Measurements from ENCODE around the gene ZNF750. TPM values are rescaled to one million over a fixed set of nuclear protein-coding genes. Genes with fewer than 3 reads are reported as not detected.

The ZNF750 gene
- total and polyA plus RNA-seq, 4 donors = 0.02 to 0.08 TPM; not detected in 2

DNA sequence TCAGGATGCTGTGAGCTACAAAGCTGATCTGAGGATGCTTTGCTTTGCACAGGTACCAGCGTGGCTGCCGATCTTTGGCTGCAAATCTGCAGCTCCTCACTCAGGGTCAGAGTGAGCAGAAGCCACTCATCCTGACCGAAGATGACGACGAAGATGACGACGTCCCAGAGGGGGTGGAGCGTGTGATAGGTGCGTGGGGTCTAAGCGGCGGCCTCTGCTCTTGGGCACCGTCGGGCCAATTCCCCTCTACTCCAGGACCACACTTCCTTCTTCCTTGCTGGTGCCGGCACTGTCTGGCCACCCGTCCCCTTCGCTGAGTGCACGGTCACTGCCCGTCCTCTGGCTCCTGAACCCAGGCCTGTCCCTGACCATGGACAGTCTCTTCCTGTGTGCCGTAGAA is 34.0 kb downstream of the ZNF750 start:
- Histone ChIP-seq H3K27me3 (ENCODE audit: control insufficient read depth in 4 of 4, insufficient read depth in 4 of 4, low read length in 3 of 4) (no peaks in the 10 kb centered on the region), H3K9ac (ENCODE audit: low read depth in 1 of 2, low read length in 2 of 2) (no peak overlapping the region), H3K4me3 (ENCODE audit: low read depth in 1 of 3, low read length in 3 of 3) (no peak overlapping the region), H3K27ac (ENCODE audit: low read depth in 1 of 2, low read length in 2 of 2) (no peak overlapping the region), H3K4me1 (ENCODE audit: control insufficient read depth in 4 of 4, insufficient read depth in 4 of 4, low read length in 3 of 4) (no peaks in the 10 kb centered on the region), H3K9me3 (ENCODE audit: control insufficient read depth in 4 of 4, low read length in 3 of 4) (no peaks in the 10 kb centered on the region), H3K36me3 (ENCODE audit: control insufficient read depth in 4 of 4, insufficient read depth in 3 of 4, low read depth in 1 of 4, low read length in 3 of 4) (peaks cover 0 to 20% (median 1%) of the 10 kb centered on the region in 4 donors)
- no peak for DNase-seq (ENCODE audit: low spot score)
- TF ChIP-seq, protein P1, sequence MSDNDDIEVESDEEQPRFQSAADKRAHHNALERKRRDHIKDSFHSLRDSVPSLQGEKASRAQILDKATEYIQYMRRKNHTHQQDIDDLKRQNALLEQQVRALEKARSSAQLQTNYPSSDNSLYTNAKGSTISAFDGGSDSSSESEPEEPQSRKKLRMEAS (IDR thresholded peaks at IDR 0.05) = no peak
- WGBS = 94% methylated on average over 19 of the region's 19 CpGs

DNA sequence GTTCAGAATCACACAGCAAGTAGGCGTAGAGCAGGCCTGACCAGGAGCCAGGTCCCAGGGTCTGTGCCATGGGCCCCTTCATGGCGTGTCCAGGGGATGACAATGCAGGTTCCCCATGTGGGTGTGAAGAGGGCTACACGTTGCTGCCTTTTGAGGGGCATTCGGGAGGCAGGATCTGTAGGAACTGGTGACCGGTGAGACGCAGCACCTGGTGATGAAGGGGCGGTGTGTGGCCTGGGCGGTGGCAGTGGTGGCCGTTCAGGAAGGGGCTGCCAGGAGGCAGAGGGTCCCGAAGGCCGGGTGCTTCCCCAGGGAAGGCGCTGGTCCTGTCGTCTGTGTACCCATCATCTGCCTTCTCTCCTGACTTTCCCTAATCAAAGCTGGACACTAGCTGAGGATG is 34.6 kb downstream of the ZNF750 start:
- Histone ChIP-seq H3K9ac (ENCODE audit: low read depth in 1 of 2, low read length in 2 of 2) (no peak overlapping the region), H3K4me3 (ENCODE audit: low read depth in 1 of 3, low read length in 3 of 3) (no peak overlapping the region), H3K36me3 (ENCODE audit: control insufficient read depth in 4 of 4, insufficient read depth in 3 of 4, low read depth in 1 of 4, low read length in 3 of 4) (peaks cover 0 to 15% (median 1%) of the 10 kb centered on the region in 4 donors), H3K4me1 (ENCODE audit: control insufficient read depth in 4 of 4, insufficient read depth in 4 of 4, low read length in 3 of 4) (no peaks in the 10 kb centered on the region), H3K9me3 (ENCODE audit: control insufficient read depth in 4 of 4, low read length in 3 of 4) (no peaks in the 10 kb centered on the region), H3K27ac (ENCODE audit: low read depth in 1 of 2, low read length in 2 of 2) (no peak overlapping the region), H3K27me3 (ENCODE audit: control insufficient read depth in 4 of 4, insufficient read depth in 4 of 4, low read length in 3 of 4) (no peaks in the 10 kb centered on the region)
- 98% methylated on average over 13 of the region's 13 CpGs for WGBS
- TF ChIP-seq SP1 (IDR thresholded peaks at IDR 0.05) = no peak
- TF ChIP-seq TAF1 (conservative IDR thresholded peaks at IDR 0.05) = no peak
- no peak for TF ChIP-seq NR2F2 (IDR thresholded peaks at IDR 0.05)
- no peak for TF ChIP-seq HNF4G (IDR thresholded peaks at IDR 0.05)
- TF ChIP-seq, protein P2, sequence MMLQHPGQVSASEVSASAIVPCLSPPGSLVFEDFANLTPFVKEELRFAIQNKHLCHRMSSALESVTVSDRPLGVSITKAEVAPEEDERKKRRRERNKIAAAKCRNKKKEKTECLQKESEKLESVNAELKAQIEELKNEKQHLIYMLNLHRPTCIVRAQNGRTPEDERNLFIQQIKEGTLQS (IDR thresholded peaks at IDR 0.05) = no peak
- TF ChIP-seq, protein P3, sequence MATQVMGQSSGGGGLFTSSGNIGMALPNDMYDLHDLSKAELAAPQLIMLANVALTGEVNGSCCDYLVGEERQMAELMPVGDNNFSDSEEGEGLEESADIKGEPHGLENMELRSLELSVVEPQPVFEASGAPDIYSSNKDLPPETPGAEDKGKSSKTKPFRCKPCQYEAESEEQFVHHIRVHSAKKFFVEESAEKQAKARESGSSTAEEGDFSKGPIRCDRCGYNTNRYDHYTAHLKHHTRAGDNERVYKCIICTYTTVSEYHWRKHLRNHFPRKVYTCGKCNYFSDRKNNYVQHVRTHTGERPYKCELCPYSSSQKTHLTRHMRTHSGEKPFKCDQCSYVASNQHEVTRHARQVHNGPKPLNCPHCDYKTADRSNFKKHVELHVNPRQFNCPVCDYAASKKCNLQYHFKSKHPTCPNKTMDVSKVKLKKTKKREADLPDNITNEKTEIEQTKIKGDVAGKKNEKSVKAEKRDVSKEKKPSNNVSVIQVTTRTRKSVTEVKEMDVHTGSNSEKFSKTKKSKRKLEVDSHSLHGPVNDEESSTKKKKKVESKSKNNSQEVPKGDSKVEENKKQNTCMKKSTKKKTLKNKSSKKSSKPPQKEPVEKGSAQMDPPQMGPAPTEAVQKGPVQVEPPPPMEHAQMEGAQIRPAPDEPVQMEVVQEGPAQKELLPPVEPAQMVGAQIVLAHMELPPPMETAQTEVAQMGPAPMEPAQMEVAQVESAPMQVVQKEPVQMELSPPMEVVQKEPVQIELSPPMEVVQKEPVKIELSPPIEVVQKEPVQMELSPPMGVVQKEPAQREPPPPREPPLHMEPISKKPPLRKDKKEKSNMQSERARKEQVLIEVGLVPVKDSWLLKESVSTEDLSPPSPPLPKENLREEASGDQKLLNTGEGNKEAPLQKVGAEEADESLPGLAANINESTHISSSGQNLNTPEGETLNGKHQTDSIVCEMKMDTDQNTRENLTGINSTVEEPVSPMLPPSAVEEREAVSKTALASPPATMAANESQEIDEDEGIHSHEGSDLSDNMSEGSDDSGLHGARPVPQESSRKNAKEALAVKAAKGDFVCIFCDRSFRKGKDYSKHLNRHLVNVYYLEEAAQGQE (IDR thresholded peaks at IDR 0.05) = no peak
- TF ChIP-seq HNF4A (conservative IDR thresholded peaks at IDR 0.05) = no peak
- TF ChIP-seq, protein P4, sequence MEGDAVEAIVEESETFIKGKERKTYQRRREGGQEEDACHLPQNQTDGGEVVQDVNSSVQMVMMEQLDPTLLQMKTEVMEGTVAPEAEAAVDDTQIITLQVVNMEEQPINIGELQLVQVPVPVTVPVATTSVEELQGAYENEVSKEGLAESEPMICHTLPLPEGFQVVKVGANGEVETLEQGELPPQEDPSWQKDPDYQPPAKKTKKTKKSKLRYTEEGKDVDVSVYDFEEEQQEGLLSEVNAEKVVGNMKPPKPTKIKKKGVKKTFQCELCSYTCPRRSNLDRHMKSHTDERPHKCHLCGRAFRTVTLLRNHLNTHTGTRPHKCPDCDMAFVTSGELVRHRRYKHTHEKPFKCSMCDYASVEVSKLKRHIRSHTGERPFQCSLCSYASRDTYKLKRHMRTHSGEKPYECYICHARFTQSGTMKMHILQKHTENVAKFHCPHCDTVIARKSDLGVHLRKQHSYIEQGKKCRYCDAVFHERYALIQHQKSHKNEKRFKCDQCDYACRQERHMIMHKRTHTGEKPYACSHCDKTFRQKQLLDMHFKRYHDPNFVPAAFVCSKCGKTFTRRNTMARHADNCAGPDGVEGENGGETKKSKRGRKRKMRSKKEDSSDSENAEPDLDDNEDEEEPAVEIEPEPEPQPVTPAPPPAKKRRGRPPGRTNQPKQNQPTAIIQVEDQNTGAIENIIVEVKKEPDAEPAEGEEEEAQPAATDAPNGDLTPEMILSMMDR (IDR thresholded peaks at IDR 0.05; ENCODE audit: low read depth, low read length, missing input control) = no peak
- TF ChIP-seq GABPA (IDR thresholded peaks at IDR 0.05 in 1 of 2, conservative IDR thresholded peaks at IDR 0.05 in 1 of 2) = no peak
- no peak for DNase-seq (ENCODE audit: low spot score)

DNA sequence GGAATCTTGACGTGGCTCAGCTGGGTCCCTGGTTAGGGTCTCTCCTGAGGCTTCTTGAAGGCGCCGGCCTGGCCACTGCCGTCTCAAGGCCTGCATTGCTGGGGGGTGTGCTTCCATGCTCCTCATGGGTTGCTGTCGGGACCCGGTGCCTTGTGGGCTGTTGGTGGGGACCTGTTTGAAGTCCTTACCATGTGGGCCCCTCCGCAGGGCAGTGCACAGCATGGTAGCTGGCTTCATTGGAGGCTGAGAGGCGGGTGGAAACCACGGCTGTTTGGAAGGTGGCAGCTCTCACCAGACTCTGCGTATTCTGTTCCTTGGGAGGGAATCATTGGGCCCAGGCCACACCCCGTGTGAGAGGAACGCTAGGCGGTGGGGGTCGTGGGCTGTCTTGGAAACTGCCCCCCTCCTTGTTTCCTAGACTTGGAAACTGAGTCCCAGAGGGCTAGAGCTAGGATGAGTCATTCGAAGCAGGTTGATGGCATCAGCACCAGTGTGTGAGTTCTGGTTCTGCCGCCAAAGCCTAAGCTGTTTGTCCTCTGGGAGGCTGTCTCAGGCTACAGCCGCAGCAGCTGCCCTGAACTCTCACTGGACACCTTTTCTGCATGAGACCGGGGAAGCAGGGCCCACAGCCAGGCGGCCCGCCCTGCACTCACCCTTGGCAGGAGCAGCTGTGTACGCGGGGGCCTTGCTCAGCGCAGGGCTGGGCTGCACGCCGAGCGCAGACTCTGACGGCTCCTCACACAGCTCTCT is 35.2 kb downstream of the ZNF750 start:
- Histone ChIP-seq H3K27ac (ENCODE audit: low read depth in 1 of 2, low read length in 2 of 2) (no peak overlapping the region), H3K9ac (ENCODE audit: low read depth in 1 of 2, low read length in 2 of 2) (no peak overlapping the region), H3K36me3 (ENCODE audit: control insufficient read depth in 4 of 4, insufficient read depth in 3 of 4, low read depth in 1 of 4, low read length in 3 of 4) (peaks cover 0 to 13% (median 3%) of the 10 kb centered on the region in 4 donors), H3K4me1 (ENCODE audit: control insufficient read depth in 4 of 4, insufficient read depth in 4 of 4, low read length in 3 of 4) (no peaks in the 10 kb centered on the region), H3K4me3 (ENCODE audit: low read depth in 1 of 3, low read length in 3 of 3) (no peak overlapping the region), H3K27me3 (ENCODE audit: control insufficient read depth in 4 of 4, insufficient read depth in 4 of 4, low read length in 3 of 4) (no peaks in the 10 kb centered on the region), H3K9me3 (ENCODE audit: control insufficient read depth in 4 of 4, low read length in 3 of 4) (no peaks in the 10 kb centered on the region)
- no peak for DNase-seq (ENCODE audit: low spot score)
- WGBS = 96% methylated on average over 27 of the region's 27 CpGs
- TF ChIP-seq RXRA (IDR thresholded peaks at IDR 0.05) (no peak), YY1 (IDR thresholded peaks at IDR 0.05) (no peak), HNF4G (IDR thresholded peaks at IDR 0.05) (no peak), SP1 (IDR thresholded peaks at IDR 0.05) (no peak), NR2F2 (IDR thresholded peaks at IDR 0.05) (no peak), HNF4A (conservative IDR thresholded peaks at IDR 0.05) (no peak), RAD21 (IDR thresholded peaks at IDR 0.05) (no peak), GABPA (IDR thresholded peaks at IDR 0.05 in 1 of 2, conservative IDR thresholded peaks at IDR 0.05 in 1 of 2) (no peak), FOXA2 (IDR thresholded peaks at IDR 0.05) (no peak), FOXA1 (IDR thresholded peaks at IDR 0.05) (no peak), TAF1 (conservative IDR thresholded peaks at IDR 0.05) (no peak)
- TF ChIP-seq, protein P5, sequence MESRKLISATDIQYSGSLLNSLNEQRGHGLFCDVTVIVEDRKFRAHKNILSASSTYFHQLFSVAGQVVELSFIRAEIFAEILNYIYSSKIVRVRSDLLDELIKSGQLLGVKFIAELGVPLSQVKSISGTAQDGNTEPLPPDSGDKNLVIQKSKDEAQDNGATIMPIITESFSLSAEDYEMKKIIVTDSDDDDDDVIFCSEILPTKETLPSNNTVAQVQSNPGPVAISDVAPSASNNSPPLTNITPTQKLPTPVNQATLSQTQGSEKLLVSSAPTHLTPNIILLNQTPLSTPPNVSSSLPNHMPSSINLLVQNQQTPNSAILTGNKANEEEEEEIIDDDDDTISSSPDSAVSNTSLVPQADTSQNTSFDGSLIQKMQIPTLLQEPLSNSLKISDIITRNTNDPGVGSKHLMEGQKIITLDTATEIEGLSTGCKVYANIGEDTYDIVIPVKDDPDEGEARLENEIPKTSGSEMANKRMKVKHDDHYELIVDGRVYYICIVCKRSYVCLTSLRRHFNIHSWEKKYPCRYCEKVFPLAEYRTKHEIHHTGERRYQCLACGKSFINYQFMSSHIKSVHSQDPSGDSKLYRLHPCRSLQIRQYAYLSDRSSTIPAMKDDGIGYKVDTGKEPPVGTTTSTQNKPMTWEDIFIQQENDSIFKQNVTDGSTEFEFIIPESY (IDR thresholded peaks at IDR 0.05) = no peak
- TF ChIP-seq, protein P2 (IDR thresholded peaks at IDR 0.05) = no peak
- TF ChIP-seq, protein P1 (IDR thresholded peaks at IDR 0.05) = no peak
